Sigmoid colon (tissue), 7 donors: ENCODE data around the gene PELI2. TPM values are rescaled to one million over a fixed set of nuclear protein-coding genes. Genes with fewer than 3 reads are reported as not detected.
"Not testable (repeated sequence)": the region's sequence is repeated elsewhere in the genome, so short reads cannot be mapped to it uniquely, and the experiment has no call there.

Source experiments
- DNase-seq: peaks from one replicate; pipeline ENCODE4 v3.0.0-alpha.2; 2019
- H3K27ac ChIP-seq, 4 donors: fragments of 200-600 bp; sonication (generic); one replicate each; pipeline ENCODE4 v1.5.1; 2016 to 2019; ENCODE audit warnings: mild to moderate bottlenecking in 1 of 4
- H3K27me3 ChIP-seq, 3 donors: fragments of 200-600 bp; sonication (generic); one replicate each; pipeline ENCODE4 v1.5.1; 2019; ENCODE audit warnings: mild to moderate bottlenecking in 1 of 3
- H3K36me3 ChIP-seq, 4 donors: fragments of 200-600 bp; sonication (generic); one replicate each; pipeline ENCODE4 v1.5.1; 2016 to 2019
- H3K4me1 ChIP-seq, 4 donors: fragments of 200-600 bp; sonication (generic); one replicate each; pipeline ENCODE4 v1.5.1; 2017 to 2019
- H3K4me3 ChIP-seq, 4 donors: fragments of 200-600 bp; sonication (generic); one replicate each; pipeline ENCODE4 v1.5.1; 2017 to 2019; ENCODE audit warnings: mild to moderate bottlenecking in 2 of 4, moderate library complexity in 1 of 4
- H3K9me3 ChIP-seq, 4 donors: fragments of 200-600 bp in 3 of 4; sonication (generic) in 3 of 4; one replicate each; pipeline versions ENCODE4 v1.5.1 to v1.6.1; 2013 to 2019
- CTCF ChIP-seq, 4 experiments: fragments of 450-650 bp in 3 of 4; fragments of 200-600 bp in 1 of 4; IDR thresholded peaks; one replicate each; pipeline ENCODE4 v1.5.1; 2016 to 2019; ENCODE audit warnings: antibody characterized with exemption in 4 of 4, mild to moderate bottlenecking in 3 of 4, moderate library complexity in 2 of 4
- EP300 ChIP-seq, 4 donors: sonication (generic); formaldehyde crosslinking; IDR thresholded peaks; one replicate each; pipeline ENCODE4 v1.6.1; 2017; ENCODE audit warnings: antibody characterized with exemption in 4 of 4
- POLR2A ChIP-seq, 2 donors: fragments of 450-650 bp; IDR thresholded peaks; one replicate each; pipeline ENCODE4 v1.6.1; 2016; ENCODE audit warnings: antibody characterized with exemption in 2 of 2, mild to moderate bottlenecking in 2 of 2, moderate library complexity in 2 of 2
- POLR2AphosphoS5 ChIP-seq, 4 donors: sonication (generic); formaldehyde crosslinking; IDR thresholded peaks; one replicate each; pipeline ENCODE4 v1.6.1; 2017; ENCODE audit warnings: antibody characterized with exemption in 4 of 4
- WGBS, 2 donors: extraction: QIAGEN DNeasy Blood & Tissue Kit; methylation state at CpG; one replicate each; pipeline ENCODE4 v1.1.7; 2013; 5-methylcytosine and 5-hydroxymethylcytosine counted together
- intact Hi-C: fragments of 100-400 bp; cut with DNase I; formaldehyde crosslinking; loops from one replicate; pipeline ENCODE4 v1.15.1; 2023
- polyA plus RNA-seq, 3 donors: library from polyadenylated mRNA; stranded (reverse); fragments of 200-250 nt; gene quantifications; one replicate each; pipeline ENCODE4 v1.2.3, GENCODE V29; 2013
- total RNA-seq, 4 donors: library from RNA; depleted of rRNA; stranded (reverse); fragments of >200 nt; gene quantifications; one replicate each; pipeline ENCODE4 v1.1.0, GENCODE V29; 2016
- donor health status: healthy with polysubstance abuse.
- donor health status: Bipolar disorder and iron deficiency.
- donor health status: healthy.

PELI2 gene
- total and polyA plus RNA-seq, 7 donors, result 4.5 to 34.3 (median 26.3) TPM

- WGBS, 2 donors, result 36 to 53% methylated on average over 2 of the region's 2 CpGs
- no peak for DNase-seq
- Histone ChIP-seq H3K9me3 (peaks cover 0 to 4% (median 0%) of the 10 kb centered on the region in 4 donors), H3K4me3 (no peak overlapping the region), H3K27me3 (no peaks in the 10 kb centered on the region), H3K36me3 (no peaks in the 10 kb centered on the region), H3K4me1 (peaks cover 0 to 30% (median 12%) of the 10 kb centered on the region in 4 donors), H3K27ac (no peak overlapping the region)
- TF ChIP-seq POLR2A (IDR thresholded peaks at IDR 0.05) (no peak), EP300 (IDR thresholded peaks at IDR 0.05) (no peak), CTCF (IDR thresholded peaks at IDR 0.05) (no peak), POLR2AphosphoS5 (IDR thresholded peaks at IDR 0.05) (no peak)
- intact Hi-C loops, result no loop called here
Measured at GRCh38 chr14:56160088-56160487, 41.9 kb downstream of the PELI2 start.

GRCh38 chr14:56161658-56162057 is 43.4 kb downstream of the PELI2 start:
- TF ChIP-seq CTCF (IDR thresholded peaks at IDR 0.05) (no peak), POLR2AphosphoS5 (IDR thresholded peaks at IDR 0.05) (no peak), POLR2A (IDR thresholded peaks at IDR 0.05) (no peak), EP300 (IDR thresholded peaks at IDR 0.05) (no peak)
- 94 to 97% methylated on average over 1 of the region's 1 CpG for WGBS, 2 donors
- intact Hi-C loops, result no loop called here
- Histone ChIP-seq H3K9me3 (peaks cover 0 to 4% (median 0%) of the 10 kb centered on the region in 4 donors), H3K4me1 (peaks cover 0 to 19% (median 4%) of the 10 kb centered on the region in 4 donors), H3K36me3 (no peaks in the 10 kb centered on the region), H3K4me3 (no peak overlapping the region), H3K27me3 (no peaks in the 10 kb centered on the region), H3K27ac (no peak overlapping the region)
- DNase-seq, result no peak

GRCh38 chr14:56162476-56162875 is 44.3 kb downstream of the PELI2 start:
- H3K27ac ChIP-seq, result no peak overlapping the region
- H3K27me3 ChIP-seq, result no peaks in the 10 kb centered on the region
- no peak overlapping the region for H3K4me3 ChIP-seq
- WGBS, 2 donors, result 58 to 83% methylated on average over 2 of the region's 2 CpGs
- TF ChIP-seq CTCF (IDR thresholded peaks at IDR 0.05) (no peak), EP300 (IDR thresholded peaks at IDR 0.05) (no peak), POLR2A (IDR thresholded peaks at IDR 0.05) (no peak), POLR2AphosphoS5 (IDR thresholded peaks at IDR 0.05) (no peak)
- peaks cover 0 to 4% (median 0%) of the 10 kb centered on the region in 4 donors for H3K9me3 ChIP-seq
- peaks cover 0 to 17% (median 4%) of the 10 kb centered on the region in 4 donors for H3K4me1 ChIP-seq
- no peak for DNase-seq
- no peaks in the 10 kb centered on the region for H3K36me3 ChIP-seq
- intact Hi-C loops, result no loop called here

GRCh38 chr14:56166579-56166978 is 48.4 kb downstream of the PELI2 start:
- H3K4me1 ChIP-seq, H3K9me3 ChIP-seq, DNase-seq, H3K27me3 ChIP-seq, H3K27ac ChIP-seq, intact Hi-C loops, H3K4me3 ChIP-seq, H3K36me3 ChIP-seq: not testable (repeated sequence)
- 97 to 98% methylated on average over 7 of the region's 7 CpGs for WGBS, 2 donors

- no peak for DNase-seq
- TF ChIP-seq CTCF (IDR thresholded peaks at IDR 0.05) (no peak), POLR2A (IDR thresholded peaks at IDR 0.05) (no peak), EP300 (IDR thresholded peaks at IDR 0.05) (no peak), POLR2AphosphoS5 (IDR thresholded peaks at IDR 0.05) (no peak)
- H3K27ac ChIP-seq, result no peak overlapping the region
- H3K4me3 ChIP-seq, result no peak overlapping the region
- 82 to 91% methylated on average over 3 of the region's 3 CpGs for WGBS, 2 donors
- peaks cover 0 to 18% (median 14%) of the 10 kb centered on the region in 4 donors for H3K4me1 ChIP-seq
- no peaks in the 10 kb centered on the region for H3K27me3 ChIP-seq
- H3K9me3 ChIP-seq, result peaks cover 0 to 4% (median 0%) of the 10 kb centered on the region in 4 donors
- intact Hi-C loops, result no loop called here
- no peaks in the 10 kb centered on the region for H3K36me3 ChIP-seq
Measured at GRCh38 chr14:56168007-56168616, 49.9 kb downstream of the PELI2 start.
